ENCODE data around the gene DAZL. TPM values are rescaled to one million over a fixed set of nuclear protein-coding genes. Genes with fewer than 3 reads are reported as not detected.

The DAZL gene
- total and polyA plus RNA-seq, 2 experiments from 2014 or later, result 0.04 TPM; not detected in 1

DNA sequence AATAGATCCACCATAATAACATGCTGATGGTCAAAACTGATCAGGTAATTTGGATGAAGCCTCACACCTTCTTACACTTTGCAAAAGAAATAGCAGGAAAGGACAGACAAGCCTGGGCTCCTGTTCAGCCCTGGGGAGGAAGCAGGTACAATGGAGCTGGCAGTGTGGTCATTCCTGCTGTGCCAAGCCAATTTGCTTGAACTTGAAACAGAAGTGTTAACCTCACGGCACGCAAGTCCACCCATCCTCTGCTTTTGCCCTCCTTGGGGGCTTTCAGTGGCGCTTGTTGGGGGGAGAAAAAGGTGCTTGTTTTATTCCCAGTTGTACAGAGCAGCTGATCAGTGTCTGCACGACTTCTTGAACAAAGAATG lies 54.9 kb downstream of the DAZL start:
- DNase-seq (ENCODE audit: low read depth in 1 of 2, low spot score in 1 of 2), result no peak
- Histone ChIP-seq H3K9me3 (ENCODE audit: low read depth) (no peaks in the 10 kb centered on the region), H3K27me3 (no peaks in the 10 kb centered on the region), H3K27ac (no peak overlapping the region), H3K4me3 (no peak overlapping the region), H3K4me1 (ENCODE audit: low read depth) (peaks cover 6% of the 10 kb centered on the region), H3K36me3 (no peaks in the 10 kb centered on the region)
- no peak for TF ChIP-seq CTCF (IDR thresholded peaks at IDR 0.05; ENCODE audit: low read depth, low read length)

DNA sequence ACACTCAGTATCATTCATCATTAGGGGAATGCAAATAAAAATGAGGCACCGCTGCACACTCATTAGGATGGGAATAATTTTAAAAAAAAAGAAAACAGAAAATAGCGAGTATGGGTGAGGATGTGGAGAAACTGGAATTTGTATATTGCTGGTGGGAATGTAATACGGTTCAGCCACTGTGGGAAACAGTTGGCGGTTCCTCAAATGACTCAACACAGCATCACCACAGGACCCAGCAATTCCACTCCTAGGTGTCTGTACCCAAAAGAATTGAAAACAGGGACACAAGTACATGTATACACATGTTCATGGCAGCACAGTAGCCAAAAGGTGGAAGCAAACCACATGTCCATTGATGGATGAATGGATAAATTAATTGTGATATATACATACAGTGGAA lies 56.5 kb downstream of the DAZL start:
- no peaks in the 10 kb centered on the region for H3K9me3 ChIP-seq (ENCODE audit: low read depth)
- H3K27ac ChIP-seq, result no peak overlapping the region
- DNase-seq (ENCODE audit: low read depth in 1 of 2, low spot score in 1 of 2), result peak in 1 of 2 donors; percentile 41
- H3K4me1 ChIP-seq (ENCODE audit: low read depth), result peaks cover 6% of the 10 kb centered on the region
- H3K36me3 ChIP-seq, result no peaks in the 10 kb centered on the region
- H3K4me3 ChIP-seq, result no peak overlapping the region
- no peak for TF ChIP-seq CTCF (IDR thresholded peaks at IDR 0.05; ENCODE audit: low read depth, low read length)
- no peaks in the 10 kb centered on the region for H3K27me3 ChIP-seq

- Histone ChIP-seq H3K27me3 (no peaks in the 10 kb centered on the region), H3K36me3 (no peaks in the 10 kb centered on the region), H3K4me3 (no peak overlapping the region), H3K9me3 (ENCODE audit: low read depth) (no peaks in the 10 kb centered on the region), H3K27ac (no peak overlapping the region), H3K4me1 (ENCODE audit: low read depth) (peaks cover 6% of the 10 kb centered on the region)
- TF ChIP-seq CTCF (IDR thresholded peaks at IDR 0.05; ENCODE audit: low read depth, low read length), result no peak
- DNase-seq (ENCODE audit: low read depth in 1 of 2, low spot score in 1 of 2), result no peak
These were observed 57.5 kb downstream of the DAZL start for GRCh38 chr3:16547561-16548357.

DNA sequence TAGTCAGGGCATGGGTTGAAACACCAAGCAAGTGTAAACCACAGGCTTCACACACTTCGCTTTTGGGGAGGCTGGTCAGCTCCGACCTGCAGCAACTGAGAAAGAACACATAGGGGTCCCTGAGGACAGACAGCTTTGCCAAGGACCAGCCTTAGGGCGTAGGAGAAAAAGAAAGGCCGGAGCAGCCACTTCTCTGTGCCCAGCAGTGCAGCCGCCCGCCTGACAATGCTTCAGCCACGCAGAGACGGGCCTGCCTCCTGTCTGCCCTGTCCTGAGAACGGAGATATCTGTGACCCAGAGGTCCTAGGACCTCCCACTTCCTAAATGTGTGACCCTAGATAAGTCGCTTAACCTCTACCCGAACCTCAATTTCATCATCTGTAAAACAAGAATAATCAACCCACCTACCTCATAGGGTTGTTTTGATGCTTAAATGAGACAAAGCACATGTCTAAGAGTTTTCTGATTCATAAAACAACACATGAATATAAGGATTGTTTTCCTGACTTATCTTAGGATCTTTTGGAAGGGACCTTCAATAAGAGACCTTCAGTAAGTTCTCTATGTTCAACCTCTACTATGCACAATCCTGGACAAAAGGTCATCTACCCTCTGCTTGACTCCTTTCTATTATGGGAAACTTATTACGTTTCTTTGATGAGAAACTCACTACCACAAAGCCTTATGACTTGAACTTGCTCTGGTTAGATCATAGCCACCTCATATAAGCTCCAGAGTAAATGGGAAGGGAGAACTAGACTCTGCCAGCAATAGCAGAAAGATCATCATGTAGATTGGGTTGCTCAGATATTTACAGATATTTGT lies 58.8 kb downstream of the DAZL start:
- Histone ChIP-seq H3K4me1 (ENCODE audit: low read depth) (peaks cover 6% of the 10 kb centered on the region), H3K27me3 (no peaks in the 10 kb centered on the region), H3K9me3 (ENCODE audit: low read depth) (no peaks in the 10 kb centered on the region), H3K36me3 (no peaks in the 10 kb centered on the region), H3K27ac (no peak overlapping the region), H3K4me3 (no peak overlapping the region)
- TF ChIP-seq CTCF (IDR thresholded peaks at IDR 0.05; ENCODE audit: low read depth, low read length), result no peak
- no peak for DNase-seq (ENCODE audit: low read depth in 1 of 2, low spot score in 1 of 2)

- H3K9me3 ChIP-seq (ENCODE audit: low read depth), result no peaks in the 10 kb centered on the region
- DNase-seq (ENCODE audit: low read depth in 1 of 2, low spot score in 1 of 2), result no peak
- no peak overlapping the region for H3K27ac ChIP-seq
- no peaks in the 10 kb centered on the region for H3K27me3 ChIP-seq
- H3K36me3 ChIP-seq, result no peaks in the 10 kb centered on the region
- no peak for TF ChIP-seq CTCF (IDR thresholded peaks at IDR 0.05; ENCODE audit: low read depth, low read length)
- H3K4me1 ChIP-seq (ENCODE audit: low read depth), result peaks cover 5% of the 10 kb centered on the region
- no peak overlapping the region for H3K4me3 ChIP-seq
These were observed 59.6 kb downstream of the DAZL start for GRCh38 chr3:16545413-16546185.

Data from cardiac muscle cell (in vitro differentiated cells and primary cell).